Vein endothelial cell (primary cell): ENCODE measurements around the gene UPK3A. TPM values are rescaled to one million over a fixed set of nuclear protein-coding genes. Genes with fewer than 3 reads are reported as not detected.

Experiments
- total RNA-seq: library from RNA; depleted of rRNA; stranded (reverse); fragments of >200 nt; gene quantifications from 2 replicates; pipeline ENCODE4 v1.2.3, GENCODE V29; 2012

UPK3A gene
- total RNA-seq: not detected in 2 replicates

DNA sequence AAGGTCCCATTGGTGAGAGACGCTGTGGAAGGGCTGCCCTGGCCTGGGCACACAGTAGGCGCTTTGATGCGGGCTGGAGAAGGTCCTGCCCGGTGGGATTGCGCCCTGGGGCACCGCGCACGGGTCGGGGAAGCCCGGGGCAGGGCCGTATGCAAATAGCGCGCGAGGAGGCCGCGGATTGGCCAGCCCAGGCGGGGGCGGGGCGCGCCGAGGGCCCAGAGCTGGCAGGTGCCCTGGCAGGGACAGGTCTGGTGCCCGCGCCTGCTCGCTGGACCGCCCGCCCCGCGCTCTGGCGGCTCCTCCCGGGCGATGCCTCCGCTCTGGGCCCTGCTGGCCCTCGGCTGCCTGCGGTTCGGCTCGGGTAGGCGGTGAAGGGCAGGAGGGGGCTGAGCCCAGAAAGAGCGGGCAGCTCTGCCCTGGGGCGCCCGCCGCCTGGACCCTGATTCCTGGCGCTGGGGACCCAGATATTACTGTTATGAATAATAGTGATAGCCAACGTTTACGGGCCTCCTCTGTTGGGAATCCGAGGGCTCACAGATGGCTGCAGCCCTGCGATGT lies at the start of gene UPK3A:
Gene UPK3A (plus strand): TSS at position 245 of the 558 bp plus-strand sequence. CDS start 65 bp downstream, at position 310.

DNA sequence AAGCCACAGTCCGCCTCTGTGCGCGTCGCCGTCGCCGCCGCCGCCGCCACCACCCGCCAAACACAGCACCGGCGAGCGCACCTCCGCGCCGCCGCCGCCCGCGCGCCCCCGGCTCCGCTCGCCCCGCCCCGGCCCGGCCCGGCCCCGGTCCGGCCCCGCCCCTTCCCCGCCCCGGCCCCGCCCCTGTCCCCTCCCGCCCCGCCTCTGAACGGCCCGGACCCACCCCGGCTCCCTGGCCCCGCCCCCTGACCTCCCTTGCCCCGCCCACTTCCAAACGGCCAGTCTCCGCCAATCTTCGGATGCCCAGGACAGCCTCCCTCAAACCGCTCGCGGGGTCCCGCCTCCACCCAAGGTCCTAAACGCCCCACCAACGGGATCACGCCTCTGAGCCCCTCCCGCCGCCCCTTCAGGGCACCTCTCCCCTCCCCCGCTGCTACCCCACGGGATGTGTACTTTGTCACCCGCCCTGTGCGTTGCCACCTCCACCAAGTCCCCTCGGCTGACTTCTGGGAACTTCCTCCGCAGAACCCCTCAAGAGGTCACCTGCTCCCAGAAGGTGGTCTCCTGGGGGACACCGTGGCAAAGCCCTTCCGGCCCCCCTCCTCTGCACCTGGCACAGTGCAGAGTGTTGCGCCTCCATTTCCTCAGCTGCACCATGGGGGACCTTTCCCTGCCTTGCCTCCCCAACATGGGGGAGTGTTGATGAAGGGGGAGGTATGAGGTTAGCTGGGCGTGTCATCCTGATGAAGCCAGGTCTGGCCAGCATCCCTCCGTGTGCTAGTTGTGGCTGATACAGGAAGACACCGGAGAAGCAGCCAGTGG lies 43.7 kb upstream of the UPK3A start, which contains the start of gene KIAA0930:
Gene KIAA0930 (minus strand): TSS at position 85 of the 822 bp plus-strand sequence. CDS start 191 bp downstream, outside the sequence.

DNA sequence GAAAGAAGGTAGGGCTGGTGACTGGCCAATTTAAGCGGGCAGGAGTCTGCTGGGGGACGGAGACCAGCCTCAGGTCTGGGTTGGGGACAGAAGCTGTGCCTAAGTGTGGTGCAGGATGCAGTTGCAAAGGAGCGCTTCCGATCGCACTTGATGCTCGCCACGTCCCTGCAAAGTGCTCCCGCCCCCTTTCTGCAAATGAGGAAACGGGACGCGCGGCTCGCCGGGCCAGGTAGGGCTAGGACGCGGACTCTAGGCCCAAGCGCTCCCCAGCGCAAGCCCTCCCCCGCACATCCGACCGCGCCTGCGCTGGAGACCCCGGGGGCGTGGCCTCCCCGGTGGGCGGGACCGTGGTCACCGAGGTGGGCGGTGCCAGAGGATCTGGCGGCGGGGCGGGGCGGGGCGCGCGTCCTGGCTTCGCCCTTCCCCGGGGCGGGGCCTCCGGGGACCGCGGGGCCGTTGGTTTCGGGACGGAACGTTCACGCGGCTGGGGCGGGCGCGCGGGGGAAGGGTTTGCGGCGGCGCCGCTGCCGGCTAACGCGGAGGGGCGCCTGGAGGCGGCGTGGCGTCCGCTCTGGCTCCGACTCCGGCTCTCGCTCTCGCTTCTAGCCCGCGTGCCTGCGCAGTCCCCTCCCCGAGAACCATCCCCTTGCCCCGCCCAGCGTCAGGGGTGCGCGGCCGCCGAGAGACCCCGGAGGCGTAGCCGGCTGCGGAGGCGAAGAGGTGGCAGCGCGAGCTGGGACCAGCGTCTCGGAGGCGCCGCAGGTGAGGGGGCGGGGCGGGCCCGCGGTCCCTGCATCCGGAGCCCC lies 24.9 kb downstream of the UPK3A start, which contains the start of gene FAM118A:
Gene FAM118A (plus strand): TSS at position 513 of the 806 bp plus-strand sequence. CDS start 12,446 bp downstream, outside the sequence.

Other genes starting within 250 kb of the UPK3A start
- gene NUP50, start 121.0 kb upstream of the UPK3A start, total RNA-seq: 54.5 and 86.7 TPM in 2 replicates
- 41.8 and 51.0 TPM in 2 replicates for gene KIAA0930, start 44.1 kb upstream of the UPK3A start, total RNA-seq
- gene FAM118A, start 25.0 kb downstream of the UPK3A start, total RNA-seq: 11.1 and 51.6 TPM in 2 replicates
- gene SMC1B, start 128.7 kb downstream of the UPK3A start, total RNA-seq: not detected in 2 replicates
- 0.38 TPM in 1 of 2 replicates, not detected in the other for gene RIBC2, start 128.7 kb downstream of the UPK3A start, total RNA-seq
- gene FBLN1, start 217.9 kb downstream of the UPK3A start, total RNA-seq: 0.29 and 0.65 TPM in 2 replicates